Trophoblast cell (in vitro differentiated cells and primary cell): ENCODE measurements around the gene GOLPH3.

Experiments used
- DNase-seq, 2 donors: peaks; one replicate each; pipeline ENCODE4 v3.0.0-alpha.2; 2016
- H2AFZ ChIP-seq: 2 replicates; pipeline ENCODE4 v1.6.1; 2013; ENCODE audit warnings: low read length, moderate library complexity, mild to moderate bottlenecking; ENCODE audit not compliant: insufficient read depth, poor library complexity
- H2AK5ac ChIP-seq: 2 replicates; pipeline ENCODE4 v1.6.1; 2013; ENCODE audit warnings: mild to moderate bottlenecking, low read length
- H2BK120ac ChIP-seq: 2 replicates; pipeline ENCODE4 v1.6.1; 2013; ENCODE audit warnings: low read length, mild to moderate bottlenecking, moderate library complexity; ENCODE audit not compliant: insufficient read depth, poor library complexity
- H2BK12ac ChIP-seq: 2 replicates; pipeline ENCODE4 v1.6.1; 2013; ENCODE audit warnings: mild to moderate bottlenecking, low read length, moderate library complexity
- H2BK5ac ChIP-seq: 2 replicates; pipeline ENCODE4 v1.6.1; 2013; ENCODE audit warnings: low read length, low read depth, moderate library complexity, mild to moderate bottlenecking; ENCODE audit not compliant: poor library complexity
- H3K14ac ChIP-seq: 2 replicates; pipeline ENCODE4 v1.6.1; 2013; ENCODE audit warnings: mild to moderate bottlenecking, low read length
- H3K18ac ChIP-seq: 2 replicates; pipeline ENCODE4 v1.6.1; 2013; ENCODE audit warnings: mild to moderate bottlenecking, low read length
- H3K23ac ChIP-seq: 2 replicates; pipeline ENCODE4 v1.6.1; 2013; ENCODE audit warnings: low read length
- H3K27ac ChIP-seq: 2 replicates; pipeline ENCODE4 v1.5.1; 2013; ENCODE audit warnings: low read depth, mild to moderate bottlenecking, inconsistent platforms, low read length, moderate library complexity
- H3K27me3 ChIP-seq: 2 replicates; pipeline ENCODE4 v1.6.1; 2013; ENCODE audit warnings: inconsistent platforms, mild to moderate bottlenecking, low read length, moderate library complexity; ENCODE audit not compliant: insufficient read depth
- H3K36me3 ChIP-seq, 2 experiments: 1 replicate in 1 of 2; 2 replicates in 1 of 2; pipeline ENCODE4 v1.6.1; 2013; ENCODE audit warnings: low read length in 2 of 2, mild to moderate bottlenecking in 2 of 2, moderate library complexity in 1 of 2; ENCODE audit not compliant: insufficient read depth in 2 of 2, control insufficient read depth in 1 of 2
- H3K4ac ChIP-seq: 2 replicates; pipeline ENCODE4 v1.6.1; 2013; ENCODE audit warnings: low read depth, mild to moderate bottlenecking, low read length, moderate library complexity
- H3K4me1 ChIP-seq, 2 experiments: 1 replicate in 1 of 2; 2 replicates in 1 of 2; pipeline ENCODE4 v1.6.1; 2013; ENCODE audit warnings: low read length in 2 of 2, mild to moderate bottlenecking in 2 of 2, moderate library complexity in 1 of 2; ENCODE audit not compliant: insufficient read depth in 2 of 2, control insufficient read depth in 1 of 2
- H3K4me2 ChIP-seq: 2 replicates; pipeline ENCODE4 v1.6.1; 2013; ENCODE audit warnings: inconsistent platforms, mild to moderate bottlenecking, low read length, moderate library complexity
- H3K4me3 ChIP-seq: 2 replicates; pipeline ENCODE4 v1.5.1; 2013; ENCODE audit warnings: mild to moderate bottlenecking, low read depth, low read length, inconsistent platforms
- H3K79me1 ChIP-seq: one replicate; pipeline ENCODE4 v1.6.1; 2013; ENCODE audit warnings: low read length
- H3K79me2 ChIP-seq: 2 replicates; pipeline ENCODE4 v1.6.1; 2013; ENCODE audit warnings: low read length, mild to moderate bottlenecking; ENCODE audit not compliant: control insufficient read depth, insufficient read depth, poor library complexity
- H3K9ac ChIP-seq: 2 replicates; pipeline ENCODE4 v1.6.1; 2013; ENCODE audit warnings: mild to moderate bottlenecking, low read length
- H3K9me3 ChIP-seq: 2 replicates; pipeline ENCODE4 v1.6.1; 2013; ENCODE audit warnings: low read depth, mild to moderate bottlenecking, control low read depth, inconsistent platforms, low read length; ENCODE audit not compliant: insufficient read depth
- H4K12ac ChIP-seq: 2 replicates; pipeline ENCODE4 v1.6.1; 2013; ENCODE audit warnings: low read depth, mild to moderate bottlenecking, low read length, moderate library complexity
- H4K8ac ChIP-seq: 2 replicates; pipeline ENCODE4 v1.6.1; 2013; ENCODE audit warnings: low read depth, mild to moderate bottlenecking, low read length, moderate library complexity
- H4K91ac ChIP-seq: one replicate; pipeline ENCODE4 v1.6.1; 2013; ENCODE audit warnings: low read depth, mild to moderate bottlenecking, low read length, moderate library complexity
- WGBS: extraction: QIAGEN DNeasy Blood & Tissue Kit; methylation state at CpG from one replicate; pipeline ENCODE4 v1.1.7; 2013; ENCODE audit warnings: missing lambda C conversion rate; ENCODE audit not compliant: insufficient read length, insufficient coverage; ENCODE audit errors: extremely low coverage; 5-methylcytosine and 5-hydroxymethylcytosine counted together

GOLPH3 gene

DNA sequence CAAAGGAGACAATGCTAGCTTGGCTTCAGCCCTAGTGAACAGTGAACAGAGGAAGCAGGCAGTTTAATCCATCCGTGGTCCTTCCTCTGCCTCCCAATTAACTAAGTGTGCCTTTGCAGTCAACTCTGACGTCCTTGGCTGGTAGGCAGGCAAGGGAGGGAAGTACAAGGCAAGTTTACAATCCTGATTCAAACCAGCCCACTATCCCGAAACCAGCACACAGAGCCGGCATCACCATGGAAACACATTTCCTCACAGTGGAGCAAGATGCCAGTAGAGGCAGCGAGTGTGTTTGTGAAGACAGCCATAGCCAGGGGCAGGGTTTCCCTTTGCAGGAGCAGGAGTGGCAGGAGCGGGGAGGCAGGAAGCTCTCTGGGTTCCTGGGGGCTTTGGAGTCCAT is 73.9 kb downstream of the GOLPH3 start:
- Histone ChIP-seq H3K4ac (no peak overlapping the region), H3K9me3 (no peaks in the 10 kb centered on the region), H3K4me3 (no peak overlapping the region), H2AFZ (no peak overlapping the region), H3K18ac (no peak overlapping the region), H3K14ac (no peak overlapping the region), H3K27me3 (no peaks in the 10 kb centered on the region), H3K36me3 (peaks cover 47 to 55% of the 10 kb centered on the region in 2 experiments), H3K23ac (no peak overlapping the region), H3K27ac (no peak overlapping the region), H3K79me1 (no peaks in the 10 kb centered on the region), H2BK12ac (no peak overlapping the region), H3K4me2 (no peak overlapping the region), H4K8ac (no peak overlapping the region), H3K4me1 (peaks cover 3 to 4% of the 10 kb centered on the region in 2 experiments), H3K79me2 (no peaks in the 10 kb centered on the region), H4K12ac (peak overlapping the region; percentile 22), H4K91ac (no peak overlapping the region), H2BK120ac (no peak overlapping the region), H2BK5ac (no peak overlapping the region), H2AK5ac (no peak overlapping the region), H3K9ac (no peak overlapping the region)
- DNase-seq = no peak
- WGBS = no CpG with 5 or more reads among the region's 6 CpGs

- Histone ChIP-seq H2BK5ac (no peak overlapping the region), H3K36me3 (peaks cover 46 to 56% of the 10 kb centered on the region in 2 experiments), H4K8ac (no peak overlapping the region), H3K23ac (no peak overlapping the region), H2AFZ (no peak overlapping the region), H3K27ac (no peak overlapping the region), H3K4me1 (peaks cover 3 to 4% of the 10 kb centered on the region in 2 experiments), H4K91ac (no peak overlapping the region), H3K4me3 (no peak overlapping the region), H3K14ac (no peak overlapping the region), H3K18ac (no peak overlapping the region), H2BK120ac (no peak overlapping the region), H3K9ac (no peak overlapping the region), H3K79me2 (no peaks in the 10 kb centered on the region), H3K9me3 (no peaks in the 10 kb centered on the region), H3K4ac (no peak overlapping the region), H3K4me2 (no peak overlapping the region), H4K12ac (no peak overlapping the region), H3K27me3 (no peaks in the 10 kb centered on the region), H2AK5ac (no peak overlapping the region), H2BK12ac (no peak overlapping the region), H3K79me1 (no peaks in the 10 kb centered on the region)
- WGBS = no CpG with 5 or more reads among the region's 9 CpGs
- no peak for DNase-seq
Measured at GRCh38 chr5:32099486-32100035, 74.6 kb downstream of the GOLPH3 start.

GRCh38 chr5:32098890-32099310 is 75.2 kb downstream of the GOLPH3 start:
- Histone ChIP-seq H4K8ac (no peak overlapping the region), H3K23ac (no peak overlapping the region), H3K79me1 (no peaks in the 10 kb centered on the region), H3K4me2 (no peak overlapping the region), H4K91ac (no peak overlapping the region), H3K27ac (no peak overlapping the region), H3K4ac (no peak overlapping the region), H3K36me3 (peaks cover 44 to 52% of the 10 kb centered on the region in 2 experiments), H4K12ac (no peak overlapping the region), H2AFZ (no peak overlapping the region), H2AK5ac (no peak overlapping the region), H3K79me2 (no peaks in the 10 kb centered on the region), H3K14ac (no peak overlapping the region), H3K4me1 (peaks cover 3 to 4% of the 10 kb centered on the region in 2 experiments), H3K27me3 (no peaks in the 10 kb centered on the region), H2BK12ac (no peak overlapping the region), H3K9me3 (no peaks in the 10 kb centered on the region), H2BK120ac (no peak overlapping the region), H3K9ac (no peak overlapping the region), H3K4me3 (no peak overlapping the region), H2BK5ac (no peak overlapping the region), H3K18ac (no peak overlapping the region)
- DNase-seq = no peak
- no CpG with 5 or more reads among the region's 11 CpGs for WGBS

DNA sequence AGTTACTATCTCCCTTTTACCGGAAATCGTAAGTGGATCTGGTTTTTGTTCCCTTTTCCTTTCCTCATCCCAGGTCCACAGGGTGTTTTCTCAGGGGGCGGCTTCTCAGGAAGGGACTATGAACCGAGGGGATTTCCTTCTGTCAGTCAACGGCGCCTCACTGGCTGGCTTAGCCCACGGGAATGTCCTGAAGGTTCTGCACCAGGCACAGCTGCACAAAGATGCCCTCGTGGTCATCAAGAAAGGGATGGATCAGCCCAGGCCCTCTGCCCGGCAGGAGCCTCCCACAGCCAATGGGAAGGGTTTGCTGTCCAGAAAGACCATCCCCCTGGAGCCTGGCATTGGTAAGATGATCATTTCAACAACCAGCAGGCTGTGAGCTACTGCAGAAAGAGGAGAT is 75.8 kb downstream of the GOLPH3 start:
- no peak overlapping the region for H2BK5ac ChIP-seq
- no peak overlapping the region for H2BK12ac ChIP-seq
- H4K8ac ChIP-seq = no peak overlapping the region
- peaks cover 3 to 4% of the 10 kb centered on the region in 2 experiments for H3K4me1 ChIP-seq
- DNase-seq = no peak
- H3K27me3 ChIP-seq = no peaks in the 10 kb centered on the region
- H3K36me3 ChIP-seq = peaks cover 39 to 46% of the 10 kb centered on the region in 2 experiments
- H3K79me1 ChIP-seq = no peaks in the 10 kb centered on the region
- no peak overlapping the region for H4K12ac ChIP-seq
- no peak overlapping the region for H3K4me3 ChIP-seq
- WGBS = no CpG with 5 or more reads among the region's 9 CpGs
- no peak overlapping the region for H3K18ac ChIP-seq
- H2AFZ ChIP-seq = no peak overlapping the region
- H3K14ac ChIP-seq = no peak overlapping the region
- H2BK120ac ChIP-seq = no peak overlapping the region
- no peak overlapping the region for H3K9ac ChIP-seq
- H3K27ac ChIP-seq = no peak overlapping the region
- H3K79me2 ChIP-seq = no peaks in the 10 kb centered on the region
- H3K9me3 ChIP-seq = no peaks in the 10 kb centered on the region
- H2AK5ac ChIP-seq = no peak overlapping the region
- no peak overlapping the region for H4K91ac ChIP-seq
- no peak overlapping the region for H3K23ac ChIP-seq
- H3K4me2 ChIP-seq = no peak overlapping the region
- H3K4ac ChIP-seq = no peak overlapping the region
